Muscle of leg (tissue), 16 donors: ENCODE measurements around the gene CDR2. TPM values are rescaled to one million over a fixed set of nuclear protein-coding genes. Genes with fewer than 3 reads are reported as not detected.
"Not testable (repeated sequence)": the region's sequence is repeated elsewhere in the genome, so short reads cannot be mapped to it uniquely, and the experiment has no call there.

Experiments used
- DNase-seq: peaks from one replicate; pipeline ENCODE4 v3.0.0; 2013
- H3K27ac ChIP-seq: one replicate; pipeline ENCODE4 v1.5.1; 2013; ENCODE audit warnings: mild to moderate bottlenecking, low read length, control low read depth
- H3K27me3 ChIP-seq: one replicate; pipeline ENCODE4 v1.6.1; 2013; ENCODE audit warnings: low read length; ENCODE audit not compliant: control insufficient read depth, insufficient read depth
- H3K36me3 ChIP-seq: one replicate; pipeline ENCODE4 v1.6.1; 2013; ENCODE audit warnings: low read length; ENCODE audit not compliant: control insufficient read depth, insufficient read depth
- H3K4me1 ChIP-seq: one replicate; pipeline ENCODE4 v1.6.1; 2013; ENCODE audit warnings: low read length; ENCODE audit not compliant: control insufficient read depth, insufficient read depth
- H3K4me3 ChIP-seq: one replicate; pipeline ENCODE4 v1.5.1; 2013; ENCODE audit warnings: low read length, control low read depth
- H3K9me3 ChIP-seq: replicated peaks from 2 replicates; pipeline ENCODE4 v1.6.1; 2013; ENCODE audit warnings: low read depth, low read length; ENCODE audit not compliant: control insufficient read depth
- WGBS: methylation state at CpG from one replicate; pipeline ENCODE4 v1.1.5; 2013; ENCODE audit warnings: missing lambda C conversion rate; ENCODE audit not compliant: insufficient coverage; 5-methylcytosine and 5-hydroxymethylcytosine counted together
- long read RNA-seq, 11 donors: transcript quantifications; one replicate each; lab custom pipeline, GENCODE V29; 2026
- polyA plus RNA-seq, 8 donors: library from polyadenylated mRNA; unstranded; fragments of 120-200 nt; gene quantifications; one replicate each; pipeline versions ENCODE4 v1.2.1 to v1.2.3, GENCODE V29; 2013; ENCODE audit warnings: inconsistent platforms in 1 of 8, low replicate concordance in 1 of 8; ENCODE audit not compliant: insufficient read length in 8 of 8, insufficient read depth in 1 of 8
- total RNA-seq: library from RNA; stranded (reverse); fragments of 120-200 nt; gene quantifications from one replicate; pipeline ENCODE4 v1.2.4, GENCODE V29; 2013

Gene CDR2
- total RNA-seq (15.3 TPM), polyA plus RNA-seq (10 to 100 TPM; 13.5 to 29.5 (median 17.6) TPM)
- long read RNA-seq, donor 1, partial matches to known transcripts = 0 of 2 reads
- long read RNA-seq, donor 1, other reads (novel, unspliced or antisense) = 0 of 2 reads
- long read RNA-seq, donor 2, partial matches to known transcripts = 0 of 1 reads
- long read RNA-seq, donor 2, other reads (novel, unspliced or antisense) = 0 of 1 reads
- long read RNA-seq, donor 3, partial matches to known transcripts = 0 of 1 reads
- long read RNA-seq, donor 3, other reads (novel, unspliced or antisense) = 0 of 1 reads
- long read RNA-seq, donor 4, partial matches to known transcripts = 0 of 2 reads
- long read RNA-seq, donor 4, other reads (novel, unspliced or antisense) = 0 of 2 reads
- long read RNA-seq, donor 5, partial matches to known transcripts = 0 of 6 reads
- long read RNA-seq, donor 5, other reads (novel, unspliced or antisense) = 0 of 6 reads
- long read RNA-seq, donor 6, transcript CDR2-201 (5 exons, 2,702 nt) = major isoform, 9 of 10 reads
- long read RNA-seq, donor 6, partial matches to known transcripts = 0 of 10 reads
- long read RNA-seq, donor 6, other reads (novel, unspliced or antisense) = 0 of 10 reads
- long read RNA-seq, donor 7, transcript CDR2-201 (5 exons, 2,702 nt) = major isoform, 7 of 7 reads
- long read RNA-seq, donor 7, partial matches to known transcripts = 0 of 7 reads
- long read RNA-seq, donor 7, other reads (novel, unspliced or antisense) = 0 of 7 reads
- long read RNA-seq, donor 8, partial matches to known transcripts = 0 of 3 reads
- long read RNA-seq, donor 8, other reads (novel, unspliced or antisense) = 0 of 3 reads
- long read RNA-seq, donor 9, partial matches to known transcripts = 0 of 5 reads
- long read RNA-seq, donor 9, other reads (novel, unspliced or antisense) = 0 of 5 reads
- long read RNA-seq, donor 10, transcript CDR2-201 (5 exons, 2,702 nt) = major isoform, 7 of 8 reads
- long read RNA-seq, donor 10, partial matches to known transcripts = 0 of 8 reads
- long read RNA-seq, donor 10, other reads (novel, unspliced or antisense) = 0 of 8 reads
- long read RNA-seq, donor 11, partial matches to known transcripts = 0 of 3 reads
- long read RNA-seq, donor 11, other reads (novel, unspliced or antisense) = 0 of 3 reads

DNA sequence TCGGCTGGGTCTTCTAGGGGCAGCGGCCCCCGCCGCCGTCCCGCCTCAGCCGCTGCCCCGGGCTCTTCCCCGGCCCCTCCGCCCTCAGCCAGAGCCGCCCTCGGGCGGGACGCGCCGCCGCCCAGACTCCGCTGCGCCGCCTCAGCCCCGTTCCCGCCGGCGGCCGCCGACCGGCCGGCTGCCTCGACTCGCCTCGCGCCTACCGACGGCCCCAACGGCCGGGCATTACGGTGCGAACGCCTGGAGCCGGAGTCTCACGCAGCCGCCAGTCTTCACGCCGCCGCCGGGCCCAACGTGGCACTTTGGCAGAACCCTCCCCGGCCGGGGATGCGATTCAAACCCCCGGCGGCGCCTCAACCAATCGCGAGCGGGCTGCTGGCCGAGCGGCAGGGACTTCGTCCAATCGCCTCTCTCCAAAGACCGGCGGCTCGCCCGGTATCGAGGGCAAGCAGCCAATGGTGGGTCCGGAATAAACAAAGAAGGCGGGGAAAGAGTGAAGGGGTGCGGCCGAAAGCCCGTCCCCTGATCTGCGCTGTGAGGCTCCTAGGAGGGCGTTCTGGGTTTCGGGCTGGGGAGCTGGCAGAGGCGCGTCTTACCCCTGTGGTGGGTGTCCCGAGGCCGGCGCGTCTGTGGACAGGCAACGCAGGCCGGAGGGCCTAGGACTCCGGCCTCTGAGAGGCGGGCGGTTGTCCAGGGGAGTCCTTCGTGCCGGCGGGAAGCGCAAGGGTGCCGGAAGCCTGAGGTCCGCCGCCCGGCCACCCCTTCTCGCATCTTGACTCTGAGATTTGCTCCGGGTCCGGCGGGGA, at the start of gene CDR2:
Gene CDR2 (minus strand): TSS at position 309 of the 806 bp plus-strand sequence. CDS start 310 bp downstream, outside the sequence.
- WGBS = under 1% methylated on average over 96 of the region's 96 CpGs
- Histone ChIP-seq H3K9me3 (no peaks in the 10 kb centered on the region), H3K36me3 (peaks cover 6% of the 10 kb centered on the region), H3K27ac (peak within 1 kb of the TSS; percentile 82), H3K4me1 (peaks cover 15% of the 10 kb centered on the region), H3K27me3 (no peaks in the 10 kb centered on the region), H3K4me3 (peak within 1 kb of the TSS; percentile 92)
- peak; percentile 99 for DNase-seq

DNA sequence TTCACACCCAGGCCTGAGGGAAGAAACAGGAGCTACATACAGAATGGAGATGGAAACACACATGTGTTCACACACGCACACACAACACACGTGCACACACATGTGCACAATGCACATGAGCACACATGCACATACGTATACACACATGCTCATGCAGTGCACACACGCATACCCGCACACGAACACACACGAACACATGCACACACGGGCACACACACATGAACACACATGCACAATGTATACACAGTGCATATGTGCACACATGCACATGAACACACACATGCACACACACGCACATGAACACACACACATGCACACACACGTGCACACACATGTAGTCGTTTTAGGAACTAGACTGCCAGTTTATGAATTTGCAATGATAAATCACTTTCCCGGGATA, 49.3 kb upstream of the CDR2 start:
- Histone ChIP-seq H3K27me3 (no peaks in the 10 kb centered on the region), H3K4me3 (no peak overlapping the region), H3K27ac (no peak overlapping the region), H3K9me3 (no peaks in the 10 kb centered on the region), H3K36me3 (peaks cover 35% of the 10 kb centered on the region), H3K4me1 (peaks cover 14% of the 10 kb centered on the region)
- 92% methylated on average over 7 of the region's 12 CpGs for WGBS
- DNase-seq = no peak

DNA sequence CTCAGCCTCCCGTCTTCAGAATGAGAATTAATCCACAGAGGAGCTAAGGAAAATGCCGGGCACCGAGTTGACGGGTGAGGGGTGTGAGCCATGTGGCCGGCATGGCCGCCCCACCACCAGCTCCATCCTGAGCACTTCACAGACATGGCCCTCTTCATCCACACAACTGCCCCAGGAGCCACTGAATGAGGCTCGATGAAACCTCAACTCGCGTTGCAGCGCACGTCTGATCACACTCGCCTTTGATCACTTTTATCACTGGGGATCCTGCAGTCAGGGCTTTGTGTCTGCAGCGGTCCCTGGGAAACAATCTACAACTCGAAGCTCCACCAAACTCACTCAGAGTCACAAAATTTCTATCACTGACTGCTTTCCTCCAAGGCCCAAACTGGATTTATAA, 46.7 kb upstream of the CDR2 start:
- 89% methylated on average over 13 of the region's 14 CpGs for WGBS
- Histone ChIP-seq H3K4me3 (no peak overlapping the region), H3K9me3 (no peaks in the 10 kb centered on the region), H3K27me3 (no peaks in the 10 kb centered on the region), H3K27ac (no peak overlapping the region), H3K4me1 (peaks cover 14% of the 10 kb centered on the region), H3K36me3 (peaks cover 24% of the 10 kb centered on the region)
- DNase-seq = no peak

DNA sequence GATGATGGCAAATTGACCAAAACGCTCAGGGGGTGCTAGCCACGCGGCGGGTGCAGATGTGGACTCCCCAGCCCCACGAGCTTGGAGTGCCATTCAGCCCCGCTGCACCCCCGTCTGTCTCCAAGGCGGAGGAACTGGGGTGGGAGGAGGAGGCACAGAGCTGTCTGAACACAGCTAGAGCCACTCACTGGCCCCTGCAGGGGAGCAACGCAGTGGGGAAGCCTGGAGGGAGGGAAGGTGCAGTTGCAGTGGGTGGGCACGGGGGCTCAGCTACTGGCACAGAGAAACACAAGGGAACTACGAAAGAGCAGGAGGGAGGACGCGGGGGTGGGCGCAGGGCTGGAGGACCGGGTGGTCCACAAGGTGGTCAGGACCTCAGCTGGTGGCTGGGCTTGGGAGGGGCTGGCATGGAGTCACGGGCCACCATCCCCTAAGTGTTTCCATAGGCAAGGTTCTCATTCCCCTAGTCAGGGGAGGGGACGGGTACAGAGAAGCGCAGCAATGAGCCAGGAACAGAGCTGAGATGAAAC, 46.3 kb upstream of the CDR2 start:
- Histone ChIP-seq H3K27ac (no peak overlapping the region), H3K4me1 (peaks cover 12% of the 10 kb centered on the region), H3K4me3 (no peak overlapping the region), H3K9me3 (no peaks in the 10 kb centered on the region), H3K36me3 (peaks cover 21% of the 10 kb centered on the region), H3K27me3 (no peaks in the 10 kb centered on the region)
- WGBS = 90% methylated on average over 16 of the region's 18 CpGs
- DNase-seq = no peak

DNA sequence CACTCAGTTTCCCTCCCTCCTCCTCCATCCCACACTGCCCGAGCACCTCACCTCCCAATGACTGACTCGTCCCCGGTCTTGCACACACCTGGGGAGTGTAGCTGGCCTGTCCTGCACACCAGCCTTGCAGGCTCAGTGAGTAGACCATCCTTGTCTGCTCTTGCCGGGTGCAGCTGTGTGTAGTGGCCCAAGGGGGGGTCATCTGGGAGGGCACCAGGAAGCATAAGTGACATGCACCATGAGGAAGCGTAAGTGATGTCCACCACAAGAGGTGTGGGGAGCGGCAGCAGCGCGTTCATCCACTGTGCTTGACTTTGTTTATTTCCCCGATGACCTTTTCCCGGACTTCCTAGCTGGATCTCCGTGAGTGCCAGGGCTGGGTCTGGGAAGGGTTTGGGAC, 45.5 kb upstream of the CDR2 start:
- Histone ChIP-seq H3K27ac (no peak overlapping the region), H3K27me3 (no peaks in the 10 kb centered on the region), H3K9me3 (no peaks in the 10 kb centered on the region), H3K4me3 (no peak overlapping the region), H3K36me3 (peaks cover 21% of the 10 kb centered on the region), H3K4me1 (peaks cover 7% of the 10 kb centered on the region)
- DNase-seq = no peak
- WGBS = 100% methylated on average over 3 of the region's 11 CpGs

DNA sequence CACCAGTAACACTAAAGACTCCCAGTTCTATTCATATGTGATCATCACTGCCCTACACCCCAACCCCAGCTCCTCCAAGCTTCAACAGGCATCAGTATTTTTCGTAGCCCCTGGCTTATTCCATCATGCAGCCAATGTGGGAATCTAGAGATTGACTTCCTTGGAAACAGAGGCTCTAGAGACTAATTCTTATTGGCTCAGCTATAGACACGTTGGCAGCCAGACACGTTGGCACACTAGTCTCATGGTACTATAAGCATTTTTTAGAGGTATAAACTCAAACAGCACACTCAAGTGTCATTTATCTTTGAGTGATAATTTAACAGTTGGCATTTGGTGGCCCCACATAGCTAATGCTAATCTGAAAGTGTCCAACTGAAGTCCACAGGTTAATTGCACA, 44.4 kb upstream of the CDR2 start:
- no peaks in the 10 kb centered on the region for H3K4me1 ChIP-seq
- no peak for DNase-seq
- H3K27me3 ChIP-seq = no peaks in the 10 kb centered on the region
- WGBS = 60% methylated on average over 1 of the region's 3 CpGs
- peaks cover 18% of the 10 kb centered on the region for H3K36me3 ChIP-seq
- H3K9me3 ChIP-seq = no peaks in the 10 kb centered on the region
- H3K4me3 ChIP-seq = no peak overlapping the region
- H3K27ac ChIP-seq = no peak overlapping the region

DNA sequence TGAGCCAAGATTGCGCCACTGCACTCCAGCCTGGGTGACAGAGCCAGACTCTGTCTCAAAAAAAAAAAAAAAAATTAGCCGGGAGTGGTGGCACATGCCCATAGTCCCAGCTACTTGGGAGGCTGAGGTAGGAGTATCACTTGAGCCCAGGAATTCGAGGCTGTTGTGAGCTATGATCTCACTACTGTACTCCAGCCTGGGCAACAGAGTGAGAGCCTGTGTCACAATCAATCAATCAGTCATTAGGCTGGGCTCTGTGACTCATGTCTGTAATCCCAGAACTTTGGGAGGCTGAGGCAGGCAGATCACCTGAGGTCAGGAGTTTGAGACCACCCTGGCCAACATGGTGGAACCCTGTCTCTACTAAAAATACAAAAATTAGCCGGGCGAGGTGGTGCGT, 43.4 kb upstream of the CDR2 start:
- H3K4me1 ChIP-seq, H3K4me3 ChIP-seq, H3K27me3 ChIP-seq, H3K27ac ChIP-seq, H3K9me3 ChIP-seq, DNase-seq: not testable (repeated sequence)
- 100% methylated on average over 1 of the region's 6 CpGs for WGBS
- H3K36me3 ChIP-seq = peaks cover 17% of the 10 kb centered on the region

DNA sequence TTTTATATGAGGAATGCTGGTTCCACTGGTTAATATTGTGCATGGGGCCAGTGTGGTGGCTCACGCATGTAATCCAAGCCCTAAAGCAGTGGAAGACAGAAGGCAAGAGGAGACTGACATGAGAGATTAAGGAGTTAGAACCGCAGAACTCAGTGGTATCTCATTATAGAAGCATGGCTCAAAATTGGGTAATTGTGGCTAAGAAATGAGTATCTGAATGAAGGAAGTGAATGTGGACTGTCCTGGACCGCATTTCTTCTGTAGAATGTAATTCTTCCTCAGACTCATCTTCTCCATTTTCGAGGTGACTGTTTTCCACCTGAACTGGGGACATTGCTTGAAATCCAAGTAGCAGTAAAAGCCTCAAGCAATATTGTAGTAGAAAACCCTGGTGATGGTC, 42.6 kb upstream of the CDR2 start:
- Histone ChIP-seq H3K4me1 (no peaks in the 10 kb centered on the region), H3K27me3 (no peaks in the 10 kb centered on the region), H3K4me3 (no peak overlapping the region), H3K9me3 (no peaks in the 10 kb centered on the region), H3K36me3 (peaks cover 17% of the 10 kb centered on the region), H3K27ac (no peak overlapping the region)
- 100% methylated on average over 2 of the region's 4 CpGs for WGBS
- DNase-seq = no peak

DNA sequence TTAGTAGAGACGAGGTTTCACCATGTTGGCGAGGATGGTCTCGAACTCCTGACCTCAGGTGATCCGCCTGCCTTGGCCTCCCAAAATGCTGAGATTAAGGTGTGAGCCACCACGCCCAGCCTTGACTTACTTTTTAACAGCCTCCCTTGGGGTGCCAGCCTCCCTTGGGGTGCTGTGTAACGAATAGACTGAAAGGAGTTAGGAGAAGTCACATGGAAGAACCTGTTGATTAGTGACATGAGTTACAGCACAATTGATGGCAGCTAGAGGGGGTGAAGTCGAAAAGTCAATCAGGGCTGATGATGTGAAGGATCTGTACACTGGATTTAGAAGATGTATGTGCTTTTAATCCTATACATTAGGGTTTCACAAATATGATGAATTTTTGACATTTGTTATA, 39.4 kb upstream of the CDR2 start:
- Histone ChIP-seq H3K27ac (no peak overlapping the region), H3K4me3 (no peak overlapping the region), H3K27me3 (no peaks in the 10 kb centered on the region), H3K9me3 (no peaks in the 10 kb centered on the region), H3K4me1 (no peaks in the 10 kb centered on the region), H3K36me3 (peaks cover 2% of the 10 kb centered on the region)
- no peak for DNase-seq
- 83% methylated on average over 4 of the region's 7 CpGs for WGBS
